Measurements from ENCODE around the gene ZXDB. TPM values are rescaled to one million over a fixed set of nuclear protein-coding genes. Genes with fewer than 3 reads are reported as not detected.
A peak's percentile ranks its signal among the peaks of the same experiment; 100 is the strongest.

ZXDB gene
- total and polyA plus RNA-seq, 2 donors (not counting 3 experiments of a cell fraction or from before 2014, with no cell fraction given): 6.3 to 8.4 TPM

GRCh38 chrX:57596109-57596508 is 4.3 kb downstream of the ZXDB start:
- Histone ChIP-seq H3K4me2 (ENCODE audit: insufficient read depth, low read length) (peak overlapping the region; percentile 95), H4K20me1 (replicated peaks; ENCODE audit: control insufficient read depth, extremely low read depth, insufficient read depth, low read length) (no peaks in the 10 kb centered on the region), H3K36me3 (ENCODE audit: control insufficient read depth in 2 of 2, extremely low read depth in 1 of 2, insufficient read depth in 2 of 2, low read length in 2 of 2) (no peaks in the 10 kb centered on the region), H3K9me3 (replicated peaks; ENCODE audit: control insufficient read depth, insufficient read depth, low read length) (no peaks in the 10 kb centered on the region), H3K27me3 (ENCODE audit: control insufficient read depth in 2 of 2, insufficient read depth in 2 of 2, low read length in 2 of 2) (no peaks in the 10 kb centered on the region), H2AFZ (ENCODE audit: low read depth, low read length) (no peak overlapping the region), H3K9ac (replicated peaks; ENCODE audit: extremely low read depth, insufficient read depth, low read length) (peak overlapping the region; percentile 75), H3K27ac (ENCODE audit: insufficient read depth, low read depth, low read length) (peak overlapping the region; percentile 81), H3K79me2 (ENCODE audit: control insufficient read depth, insufficient read depth, low read length) (peaks cover 53% of the 10 kb centered on the region), H3K4me1 (ENCODE audit: control insufficient read depth, extremely low read depth, insufficient read depth, low read length) (peaks cover 29% of the 10 kb centered on the region), H3K9me1 (replicated peaks; ENCODE audit: control insufficient read depth, extremely low read depth, insufficient read depth, low read length) (no peaks in the 10 kb centered on the region), H3K4me3 (replicated peaks in 1 of 3; ENCODE audit: insufficient read depth in 1 of 3, low read depth in 1 of 3, low read length in 3 of 3) (peak overlapping the region; percentile 12 to 71 (median 41))
- no TSS peak for BruUV-seq (replicated peaks)
- FAIRE-seq: no peak
- dilution Hi-C loops (cut with MboI; ENCODE audit: extremely low pct_ligation_motif_present, low sequenced_read_pairs) (no loop called here), intact Hi-C loops (cut with micrococcal nuclease) (loop anchor here (2.0 to 10.0 kb wide), 3 partner anchors 144 to 601 kb away; partner anchors contain the start of gene SPIN3)
- TF ChIP-seq, protein P1, sequence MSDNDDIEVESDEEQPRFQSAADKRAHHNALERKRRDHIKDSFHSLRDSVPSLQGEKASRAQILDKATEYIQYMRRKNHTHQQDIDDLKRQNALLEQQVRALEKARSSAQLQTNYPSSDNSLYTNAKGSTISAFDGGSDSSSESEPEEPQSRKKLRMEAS (IDR thresholded peaks at IDR 0.05; ENCODE audit: insufficient read depth, insufficient read length): no peak
- TF ChIP-seq GATA2 (IDR thresholded peaks at IDR 0.05; ENCODE audit: insufficient read depth, insufficient read length, low read depth, low read length): peak; percentile 13
- DNase-seq (ENCODE audit: low read depth, low spot score): no peak
- POLR2A ChIA-PET: no interaction called here
- CTCF ChIA-PET: no interaction called here

DNA sequence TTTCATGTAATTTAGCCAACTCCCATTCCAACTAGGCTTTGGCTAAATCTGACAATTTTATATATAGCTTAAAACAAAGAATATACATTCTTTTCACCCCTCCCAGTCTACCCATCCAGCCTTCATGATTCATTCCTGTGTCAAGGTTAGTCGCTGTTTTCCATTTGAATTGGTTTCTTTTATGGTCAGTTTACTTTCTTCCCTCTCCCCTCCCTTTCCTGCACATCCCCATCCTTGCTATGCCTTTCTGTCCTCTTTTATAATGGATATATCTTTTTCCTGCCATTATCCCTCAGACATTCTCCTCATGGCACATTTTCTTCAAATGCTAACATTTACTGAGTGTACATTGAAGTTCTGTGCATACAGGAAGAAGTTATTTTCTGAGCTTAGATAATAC is 4.7 kb downstream of the ZXDB start:
- TF ChIP-seq, protein P2, sequence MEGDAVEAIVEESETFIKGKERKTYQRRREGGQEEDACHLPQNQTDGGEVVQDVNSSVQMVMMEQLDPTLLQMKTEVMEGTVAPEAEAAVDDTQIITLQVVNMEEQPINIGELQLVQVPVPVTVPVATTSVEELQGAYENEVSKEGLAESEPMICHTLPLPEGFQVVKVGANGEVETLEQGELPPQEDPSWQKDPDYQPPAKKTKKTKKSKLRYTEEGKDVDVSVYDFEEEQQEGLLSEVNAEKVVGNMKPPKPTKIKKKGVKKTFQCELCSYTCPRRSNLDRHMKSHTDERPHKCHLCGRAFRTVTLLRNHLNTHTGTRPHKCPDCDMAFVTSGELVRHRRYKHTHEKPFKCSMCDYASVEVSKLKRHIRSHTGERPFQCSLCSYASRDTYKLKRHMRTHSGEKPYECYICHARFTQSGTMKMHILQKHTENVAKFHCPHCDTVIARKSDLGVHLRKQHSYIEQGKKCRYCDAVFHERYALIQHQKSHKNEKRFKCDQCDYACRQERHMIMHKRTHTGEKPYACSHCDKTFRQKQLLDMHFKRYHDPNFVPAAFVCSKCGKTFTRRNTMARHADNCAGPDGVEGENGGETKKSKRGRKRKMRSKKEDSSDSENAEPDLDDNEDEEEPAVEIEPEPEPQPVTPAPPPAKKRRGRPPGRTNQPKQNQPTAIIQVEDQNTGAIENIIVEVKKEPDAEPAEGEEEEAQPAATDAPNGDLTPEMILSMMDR (IDR thresholded peaks at IDR 0.05; ENCODE audit: extremely low read depth in 1 of 2, insufficient read depth in 1 of 2, low read depth in 1 of 2, low read length in 2 of 2): no peak
- no peak for TF ChIP-seq POLR2AphosphoS5 (IDR thresholded peaks at IDR 0.05; ENCODE audit: insufficient read depth, low read depth, low read length)
- no peak for TF ChIP-seq MYC (IDR thresholded peaks at IDR 0.05; ENCODE audit: low read depth, low read length)
- no peak for TF ChIP-seq POLR2A (IDR thresholded peaks at IDR 0.05; ENCODE audit: low read depth, low read length)
- no peak for TF ChIP-seq JUN (IDR thresholded peaks at IDR 0.05; ENCODE audit: borderline replicate concordance, insufficient read depth, insufficient read length, low read depth)
- TF ChIP-seq, protein P1 (IDR thresholded peaks at IDR 0.05; ENCODE audit: insufficient read depth, insufficient read length): no peak
- no peak for TF ChIP-seq FOS (IDR thresholded peaks at IDR 0.05; ENCODE audit: borderline replicate concordance, insufficient read depth, low read length)
- Histone ChIP-seq H3K36me3 (ENCODE audit: control insufficient read depth in 2 of 2, extremely low read depth in 1 of 2, insufficient read depth in 2 of 2, low read length in 2 of 2) (no peaks in the 10 kb centered on the region), H3K27me3 (ENCODE audit: control insufficient read depth in 2 of 2, insufficient read depth in 2 of 2, low read length in 2 of 2) (no peaks in the 10 kb centered on the region), H3K9me3 (replicated peaks; ENCODE audit: control insufficient read depth, insufficient read depth, low read length) (no peaks in the 10 kb centered on the region), H3K4me1 (ENCODE audit: control insufficient read depth, extremely low read depth, insufficient read depth, low read length) (peaks cover 28% of the 10 kb centered on the region), H4K20me1 (replicated peaks; ENCODE audit: control insufficient read depth, extremely low read depth, insufficient read depth, low read length) (no peaks in the 10 kb centered on the region), H3K4me2 (ENCODE audit: insufficient read depth, low read length) (peak overlapping the region; percentile 95), H3K9me1 (replicated peaks; ENCODE audit: control insufficient read depth, extremely low read depth, insufficient read depth, low read length) (no peaks in the 10 kb centered on the region), H3K4me3 (replicated peaks in 1 of 3; ENCODE audit: insufficient read depth in 1 of 3, low read depth in 1 of 3, low read length in 3 of 3) (peak overlapping the region in 2 of 3 experiments; percentile 41 to 71), H3K27ac (ENCODE audit: insufficient read depth, low read depth, low read length) (peak overlapping the region; percentile 81), H3K79me2 (ENCODE audit: control insufficient read depth, insufficient read depth, low read length) (peaks cover 53% of the 10 kb centered on the region), H3K9ac (replicated peaks; ENCODE audit: extremely low read depth, insufficient read depth, low read length) (peak overlapping the region; percentile 75), H2AFZ (ENCODE audit: low read depth, low read length) (no peak overlapping the region)
- BruUV-seq (replicated peaks): no TSS peak
- POLR2A ChIA-PET: no interaction called here
- intact Hi-C loops (cut with micrococcal nuclease) (loop anchor here (2.0 to 10.0 kb wide), 3 partner anchors 144 to 602 kb away; partner anchors contain the start of gene SPIN3), dilution Hi-C loops (cut with MboI; ENCODE audit: extremely low pct_ligation_motif_present, low sequenced_read_pairs) (no loop called here)
- CTCF ChIA-PET: no interaction called here
- DNase-seq (ENCODE audit: low read depth, low spot score): peak; percentile 8
- FAIRE-seq: no peak
